GM12801 (cell line): Measurements from ENCODE around the gene ABHD14A.

Source experiments
- TF ChIP-seq, protein P1 (sequence below): IDR thresholded peaks from one replicate; pipeline ENCODE4 v1.5.1; 2011; ENCODE audit warnings: control low read depth; ENCODE audit not compliant: insufficient read length; ENCODE audit errors: extremely low read depth

The ABHD14A gene

GRCh38 chr3:52018319-52019000, 43.6 kb downstream of the ABHD14A start:
- TF ChIP-seq, protein P1, sequence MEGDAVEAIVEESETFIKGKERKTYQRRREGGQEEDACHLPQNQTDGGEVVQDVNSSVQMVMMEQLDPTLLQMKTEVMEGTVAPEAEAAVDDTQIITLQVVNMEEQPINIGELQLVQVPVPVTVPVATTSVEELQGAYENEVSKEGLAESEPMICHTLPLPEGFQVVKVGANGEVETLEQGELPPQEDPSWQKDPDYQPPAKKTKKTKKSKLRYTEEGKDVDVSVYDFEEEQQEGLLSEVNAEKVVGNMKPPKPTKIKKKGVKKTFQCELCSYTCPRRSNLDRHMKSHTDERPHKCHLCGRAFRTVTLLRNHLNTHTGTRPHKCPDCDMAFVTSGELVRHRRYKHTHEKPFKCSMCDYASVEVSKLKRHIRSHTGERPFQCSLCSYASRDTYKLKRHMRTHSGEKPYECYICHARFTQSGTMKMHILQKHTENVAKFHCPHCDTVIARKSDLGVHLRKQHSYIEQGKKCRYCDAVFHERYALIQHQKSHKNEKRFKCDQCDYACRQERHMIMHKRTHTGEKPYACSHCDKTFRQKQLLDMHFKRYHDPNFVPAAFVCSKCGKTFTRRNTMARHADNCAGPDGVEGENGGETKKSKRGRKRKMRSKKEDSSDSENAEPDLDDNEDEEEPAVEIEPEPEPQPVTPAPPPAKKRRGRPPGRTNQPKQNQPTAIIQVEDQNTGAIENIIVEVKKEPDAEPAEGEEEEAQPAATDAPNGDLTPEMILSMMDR: no peak

- TF ChIP-seq, protein P1: no peak
Observed at GRCh38 chr3:52019352-52020080, 44.7 kb downstream of the ABHD14A start.

DNA sequence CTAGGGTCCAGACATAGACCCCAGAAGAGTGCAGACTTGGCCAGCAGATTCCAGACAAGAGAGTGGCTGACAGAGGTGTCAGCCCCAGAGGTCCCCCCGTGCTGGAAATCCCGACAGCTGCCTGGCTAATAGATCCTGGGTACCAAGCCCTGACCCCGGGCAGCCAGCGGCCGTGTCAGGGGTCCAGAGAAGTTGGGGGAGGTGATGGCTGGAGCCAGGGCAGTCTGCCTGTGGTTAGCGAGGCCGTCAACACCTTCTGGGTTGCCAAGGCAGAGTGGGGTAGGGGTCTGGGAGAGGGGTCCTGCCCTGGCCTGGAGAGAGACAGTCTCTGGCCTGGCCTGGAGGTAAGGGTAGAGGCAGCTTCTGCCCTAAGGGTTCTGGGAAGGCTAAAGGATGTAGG, 45.9 kb downstream of the ABHD14A start:
- TF ChIP-seq, protein P1: no peak

- TF ChIP-seq, protein P1: no peak
Observed at GRCh38 chr3:52021489-52022268, 46.8 kb downstream of the ABHD14A start.

- TF ChIP-seq, protein P1: no peak
Observed at GRCh38 chr3:52022323-52023100, 47.6 kb downstream of the ABHD14A start.

- TF ChIP-seq, protein P1: no peak
Observed at GRCh38 chr3:52023101-52023770, 48.4 kb downstream of the ABHD14A start.
